Activated CD8-positive, alpha-beta T cell treated with anti-CD3 and anti-CD28 coated beads for 36 hours (primary cell): ENCODE results near the gene XPNPEP2. TPM values are rescaled to one million over a fixed set of nuclear protein-coding genes. Genes with fewer than 3 reads are reported as not detected.
A peak's percentile ranks its signal among the peaks of the same experiment; 100 is the strongest.

Experiments used
- ATAC-seq: fragments of 200-7000 bp; cut with Tn5 transposase; one replicate; pipeline ENCODE4 v1.10.0; 2021; ENCODE audit warnings: mild to moderate bottlenecking, moderate library complexity
- CTCF ChIA-PET: fragments of 350-600 bp; sonication (Branson Sonifier 250); formaldehyde crosslinking; loops from one replicate; lab custom pipeline; 2021; ENCODE audit warnings: antibody characterized with exemption; lab: Charles Lee
- POLR2A ChIA-PET: fragments of 350-600 bp; sonication (Branson Sonifier 250); formaldehyde crosslinking; loops from one replicate; lab custom pipeline; 2021; ENCODE audit warnings: antibody characterized with exemption; lab: Charles Lee
- DNase-seq: peaks from one replicate; pipeline ENCODE4 v3.0.0-alpha.2; 2020
- H3K27ac Mint-ChIP-seq: one replicate; pipeline ENCODE4 v1.8.0; 2021; ENCODE audit warnings: mild to moderate bottlenecking, mixed read lengths
- H3K27me3 Mint-ChIP-seq: one replicate; pipeline ENCODE4 v1.8.0; 2021; ENCODE audit warnings: mixed read lengths
- H3K36me3 Mint-ChIP-seq: one replicate; pipeline ENCODE4 v1.8.0; 2021; ENCODE audit warnings: low read depth, mixed read lengths
- H3K4me1 Mint-ChIP-seq: one replicate; pipeline ENCODE4 v1.8.0; 2021; ENCODE audit warnings: low read depth, mixed read lengths
- H3K4me3 Mint-ChIP-seq: one replicate; pipeline ENCODE4 v1.8.0; 2021; ENCODE audit warnings: mild to moderate bottlenecking, moderate library complexity, mixed read lengths
- H3K9me3 Mint-ChIP-seq: one replicate; pipeline ENCODE4 v1.8.0; 2021; ENCODE audit warnings: mixed read lengths
- CTCF ChIP-seq: fragments of 200-600 bp; IDR thresholded peaks from one replicate; pipeline ENCODE4 v1.8.0; 2022; ENCODE audit warnings: antibody characterized with exemption, mild to moderate bottlenecking
- intact Hi-C: fragments of 100-400 bp; cut with micrococcal nuclease; formaldehyde crosslinking; loops from one replicate; pipeline ENCODE4 v1.10.0; 2022
- total RNA-seq, 2 experiments: library from RNA; stranded (reverse); gene quantifications; one replicate each; pipeline ENCODE4 v1.2.3, GENCODE V29; 2021

XPNPEP2 gene
- total RNA-seq, 2 experiments from 2014 or later = 0.16 to 0.38 TPM

DNA sequence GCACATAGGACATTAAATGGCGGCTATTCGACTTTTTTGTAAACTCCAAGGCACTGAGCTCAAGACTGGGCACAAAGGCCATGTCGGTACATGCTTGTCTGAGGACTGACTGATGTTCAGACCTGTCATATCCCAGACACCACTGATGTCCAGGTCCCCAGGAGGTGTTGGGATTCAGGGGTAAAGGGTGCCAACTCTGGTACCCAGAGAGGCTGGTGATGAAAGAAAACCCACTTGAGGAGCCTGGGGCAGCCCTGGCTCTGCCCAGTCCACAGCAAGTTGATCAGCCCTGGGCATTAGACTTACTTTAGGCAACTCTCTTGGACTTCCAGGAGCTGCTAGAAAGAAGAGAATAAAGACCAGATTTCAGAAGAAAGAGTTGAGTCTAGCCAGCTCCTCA, 59.7 kb downstream of the XPNPEP2 start:
- peaks cover 20% of the 10 kb centered on the region for H3K36me3 Mint-ChIP-seq
- DNase-seq (no peak), ATAC-seq (peak; percentile 11)
- H3K27ac Mint-ChIP-seq = peak overlapping the region; percentile 69
- H3K4me3 Mint-ChIP-seq = no peak overlapping the region
- ChIA-PET POLR2A (interaction anchor here (0.7 to 3.5 kb wide), 6 partner anchors 9 to 55 kb away, joined by 3 to 15 read pairs (median 6); no protein-coding TSS in a partner anchor), CTCF (interaction anchor here (0.7 to 3.3 kb wide), 4 partner anchors 9 to 42 kb away, joined by 3 to 11 read pairs (median 4); no protein-coding TSS in a partner anchor)
- no peaks in the 10 kb centered on the region for H3K9me3 Mint-ChIP-seq
- TF ChIP-seq CTCF = no peak
- intact Hi-C loops = no loop called here
- no peaks in the 10 kb centered on the region for H3K27me3 Mint-ChIP-seq
- H3K4me1 Mint-ChIP-seq = peaks cover 31% of the 10 kb centered on the region

DNA sequence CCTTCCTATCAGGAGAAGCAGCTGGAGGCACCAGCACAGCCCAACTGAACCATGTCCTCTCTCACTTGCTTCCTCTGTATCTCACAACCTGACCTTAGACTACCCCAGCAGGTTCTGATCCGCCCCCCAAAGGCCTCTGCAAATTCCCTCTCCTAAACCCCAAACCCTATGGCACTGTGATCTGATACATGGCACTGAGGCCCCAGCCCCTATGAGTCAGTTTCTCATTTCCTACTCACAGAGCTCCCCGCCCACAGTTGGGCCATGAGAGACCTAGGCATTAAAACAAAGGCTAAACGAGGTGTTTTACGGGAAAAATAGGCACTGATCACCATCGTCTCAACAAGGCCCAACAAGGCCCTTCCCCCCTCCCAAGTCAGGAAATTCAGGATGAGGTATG, 60.1 kb downstream of the XPNPEP2 start:
- ChIA-PET POLR2A (interaction anchor here (0.7 to 3.5 kb wide), 5 partner anchors 9 to 43 kb away, joined by 3 to 15 read pairs (median 6); no protein-coding TSS in a partner anchor), CTCF (interaction anchor here (0.7 to 3.3 kb wide), 4 partner anchors 8 to 43 kb away, joined by 3 to 11 read pairs (median 4); no protein-coding TSS in a partner anchor)
- peak overlapping the region; percentile 69 for H3K27ac Mint-ChIP-seq
- H3K4me3 Mint-ChIP-seq = no peak overlapping the region
- no peak for TF ChIP-seq CTCF
- intact Hi-C loops = no loop called here
- no peaks in the 10 kb centered on the region for H3K27me3 Mint-ChIP-seq
- DNase-seq = peak; percentile 71
- H3K9me3 Mint-ChIP-seq = no peaks in the 10 kb centered on the region
- peak; percentile 85 for ATAC-seq
- H3K36me3 Mint-ChIP-seq = peaks cover 18% of the 10 kb centered on the region
- H3K4me1 Mint-ChIP-seq = peaks cover 33% of the 10 kb centered on the region

GRCh38 chrX:129800186-129800585, 61.4 kb downstream of the XPNPEP2 start:
- TF ChIP-seq CTCF = no peak
- no peak for DNase-seq
- H3K4me3 Mint-ChIP-seq = no peak overlapping the region
- POLR2A ChIA-PET = interaction anchor here (1.9 to 3.5 kb wide), 2 partner anchors 14 to 18 kb away, joined by 6 to 15 read pairs; no protein-coding TSS in a partner anchor
- peaks cover 31% of the 10 kb centered on the region for H3K4me1 Mint-ChIP-seq
- peaks cover 18% of the 10 kb centered on the region for H3K36me3 Mint-ChIP-seq
- CTCF ChIA-PET = interaction anchor here (1.2 to 3.3 kb wide), 3 partner anchors 28 to 261 kb away, joined by 3 to 11 read pairs (median 5); no protein-coding TSS in a partner anchor
- H3K27ac Mint-ChIP-seq = peak overlapping the region; percentile 72
- H3K9me3 Mint-ChIP-seq = no peaks in the 10 kb centered on the region
- H3K27me3 Mint-ChIP-seq = no peaks in the 10 kb centered on the region
- no peak for ATAC-seq
- intact Hi-C loops = no loop called here

DNA sequence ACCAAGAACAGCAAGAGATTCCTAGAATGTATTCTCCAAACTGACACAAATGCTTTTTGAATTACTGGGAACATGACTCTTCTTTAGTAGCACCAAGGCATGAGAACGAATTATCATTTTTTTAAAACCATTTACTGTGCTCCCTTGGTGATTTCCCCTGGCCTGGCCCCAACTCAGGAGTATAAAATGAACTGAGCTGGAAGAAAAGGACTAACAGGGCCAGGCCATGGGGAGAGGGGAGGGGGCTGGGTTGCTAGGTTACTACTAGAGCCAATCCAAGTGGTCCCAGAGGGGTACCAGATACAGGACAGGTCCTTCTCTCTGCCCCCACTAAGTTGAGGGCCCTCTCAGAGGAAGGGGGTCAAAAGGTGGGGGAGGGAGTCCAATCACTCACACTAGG, 64.1 kb downstream of the XPNPEP2 start:
- intact Hi-C loops = no loop called here
- no peak for ATAC-seq
- ChIA-PET CTCF (interaction anchor here (0.8 kb wide), 1 partner anchor 20 kb away, joined by 4 read pairs; no protein-coding TSS in a partner anchor), POLR2A (no interaction called here)
- H3K27me3 Mint-ChIP-seq = no peaks in the 10 kb centered on the region
- DNase-seq = no peak
- no peaks in the 10 kb centered on the region for H3K9me3 Mint-ChIP-seq
- no peak overlapping the region for H3K4me3 Mint-ChIP-seq
- peaks cover 18% of the 10 kb centered on the region for H3K36me3 Mint-ChIP-seq
- peaks cover 27% of the 10 kb centered on the region for H3K4me1 Mint-ChIP-seq
- no peak overlapping the region for H3K27ac Mint-ChIP-seq
- no peak for TF ChIP-seq CTCF

- ChIA-PET POLR2A (no interaction called here), CTCF (no interaction called here)
- no peak for TF ChIP-seq CTCF
- no peak for ATAC-seq
- intact Hi-C loops = no loop called here
- Mint-ChIP-seq H3K9me3 (no peaks in the 10 kb centered on the region), H3K27ac (no peak overlapping the region), H3K36me3 (peaks cover 20% of the 10 kb centered on the region), H3K27me3 (no peaks in the 10 kb centered on the region), H3K4me3 (no peak overlapping the region), H3K4me1 (peaks cover 27% of the 10 kb centered on the region)
- DNase-seq = no peak
Measured at GRCh38 chrX:129804806-129805205, 66.0 kb downstream of the XPNPEP2 start.
